Fibroblast of villous mesenchyme (primary cell): ENCODE results near the gene TSN. TPM values are rescaled to one million over a fixed set of nuclear protein-coding genes. Genes with fewer than 3 reads are reported as not detected.
"Not testable (repeated sequence)": the region's sequence is repeated elsewhere in the genome, so short reads cannot be mapped to it uniquely, and the experiment has no call there.

Experiments used
- DNase-seq: peaks from one replicate; pipeline ENCODE4 v3.0.0-alpha.2; 2010; ENCODE audit warnings: low read depth
- H3K4me3 ChIP-seq: 2 replicates; pipeline ENCODE4 v1.5.1; 2011; ENCODE audit warnings: low read depth, mild to moderate bottlenecking, low read length
- total RNA-seq: library from RNA; depleted of rRNA; stranded (reverse); fragments of >200 nt; gene quantifications from 2 replicates; pipeline ENCODE4 v1.2.3, GENCODE V29; 2012
- TF ChIP-seq, protein P1 (sequence below): IDR thresholded peaks from 2 replicates; pipeline ENCODE4 v1.5.1; 2012; ENCODE audit warnings: low read depth, mild to moderate bottlenecking, low read length; ENCODE audit not compliant: insufficient read depth

The TSN gene
- total RNA-seq, 1 donor: 65.2 TPM

DNA sequence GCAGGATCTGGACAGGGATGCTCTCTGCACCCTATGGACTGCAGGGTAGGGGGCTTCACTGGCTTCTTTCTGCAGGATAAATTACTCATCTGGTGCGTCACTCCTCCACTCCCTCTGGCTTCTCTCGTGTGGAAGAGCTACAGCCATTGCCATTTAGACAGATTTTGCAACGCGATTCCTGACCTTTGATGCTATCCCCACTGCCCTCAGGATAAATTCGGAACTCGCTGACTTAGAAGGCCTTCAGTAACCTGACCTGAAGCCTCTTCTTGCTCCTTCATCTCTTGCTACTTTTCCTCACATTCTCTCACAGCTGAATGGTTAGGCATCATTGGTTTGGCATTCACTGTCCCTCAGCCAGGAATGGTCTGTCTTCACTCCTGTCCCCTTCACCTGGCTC lies 24.1 kb upstream of the TSN start:
- no peak overlapping the region for H3K4me3 ChIP-seq
- TF ChIP-seq, protein P1, sequence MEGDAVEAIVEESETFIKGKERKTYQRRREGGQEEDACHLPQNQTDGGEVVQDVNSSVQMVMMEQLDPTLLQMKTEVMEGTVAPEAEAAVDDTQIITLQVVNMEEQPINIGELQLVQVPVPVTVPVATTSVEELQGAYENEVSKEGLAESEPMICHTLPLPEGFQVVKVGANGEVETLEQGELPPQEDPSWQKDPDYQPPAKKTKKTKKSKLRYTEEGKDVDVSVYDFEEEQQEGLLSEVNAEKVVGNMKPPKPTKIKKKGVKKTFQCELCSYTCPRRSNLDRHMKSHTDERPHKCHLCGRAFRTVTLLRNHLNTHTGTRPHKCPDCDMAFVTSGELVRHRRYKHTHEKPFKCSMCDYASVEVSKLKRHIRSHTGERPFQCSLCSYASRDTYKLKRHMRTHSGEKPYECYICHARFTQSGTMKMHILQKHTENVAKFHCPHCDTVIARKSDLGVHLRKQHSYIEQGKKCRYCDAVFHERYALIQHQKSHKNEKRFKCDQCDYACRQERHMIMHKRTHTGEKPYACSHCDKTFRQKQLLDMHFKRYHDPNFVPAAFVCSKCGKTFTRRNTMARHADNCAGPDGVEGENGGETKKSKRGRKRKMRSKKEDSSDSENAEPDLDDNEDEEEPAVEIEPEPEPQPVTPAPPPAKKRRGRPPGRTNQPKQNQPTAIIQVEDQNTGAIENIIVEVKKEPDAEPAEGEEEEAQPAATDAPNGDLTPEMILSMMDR: no peak
- DNase-seq: no peak

DNA sequence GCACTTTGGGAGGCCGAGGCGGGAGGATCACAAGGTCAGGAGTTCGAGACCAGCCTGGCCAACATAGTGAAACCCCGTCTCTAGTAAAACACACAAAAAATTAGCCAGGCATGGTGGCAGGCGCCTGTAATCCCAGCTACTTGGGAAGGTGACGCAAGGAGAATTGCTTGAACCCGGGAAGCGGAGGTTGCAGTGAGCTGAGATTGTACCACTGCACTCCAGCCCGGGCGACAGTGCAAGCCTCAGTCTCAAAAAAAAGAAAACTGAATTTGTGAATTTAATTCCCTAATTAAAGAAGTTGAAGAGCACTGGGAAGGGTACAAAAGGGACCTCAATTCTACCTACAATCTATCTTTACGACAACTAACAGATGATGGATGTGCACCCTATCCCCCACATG lies 20.9 kb upstream of the TSN start:
- H3K4me3 ChIP-seq, DNase-seq: not testable (repeated sequence)

DNA sequence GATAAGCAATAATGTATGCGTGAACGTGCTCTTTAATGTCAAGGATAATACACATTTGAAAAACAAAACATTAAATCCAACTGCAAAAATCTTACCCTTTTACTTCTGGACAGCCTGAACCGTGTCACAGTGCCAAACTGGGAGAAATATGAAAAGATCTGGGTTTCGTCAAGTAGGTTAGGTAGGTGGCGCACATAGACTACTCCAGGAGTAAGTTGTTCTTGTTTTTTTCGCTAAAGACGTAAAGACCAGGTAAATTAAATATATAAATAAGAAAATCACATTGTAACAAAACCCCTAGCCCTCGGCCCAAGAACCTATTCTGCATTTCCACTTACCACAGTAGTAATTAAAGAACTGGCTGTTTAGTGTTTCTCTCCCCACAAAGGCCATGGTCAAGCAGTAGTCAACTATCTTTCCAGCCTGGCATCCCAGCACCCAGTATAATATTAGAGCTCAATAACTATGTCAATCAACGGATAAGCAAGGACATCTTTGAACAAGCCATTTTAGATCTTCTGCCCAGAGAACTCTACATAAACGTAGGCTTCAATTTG lies 19.9 kb upstream of the TSN start:
- TF ChIP-seq, protein P1: no peak

GRCh38 chr2:121736140-121736461 lies 19.4 kb upstream of the TSN start:
- TF ChIP-seq, protein P1: no peak
- peak overlapping the region; percentile 100 for H3K4me3 ChIP-seq
- DNase-seq: no peak

More for the DNA sequence above, 19.9 kb upstream of the TSN start:
- H3K4me3 ChIP-seq: peak overlapping the region; percentile 100
- DNase-seq: peak; percentile 34

GRCh38 chr2:121736462-121737336 lies 18.8 kb upstream of the TSN start, which contains the start of gene NIFK:
TSS of gene NIFK (minus strand) at chr2:121736875. CDS start at chr2:121736850, 25 bp downstream.
- peak; percentile 98 for DNase-seq
- peak within 1 kb of the TSS; percentile 100 for H3K4me3 ChIP-seq
- TF ChIP-seq, protein P1: no peak

DNA sequence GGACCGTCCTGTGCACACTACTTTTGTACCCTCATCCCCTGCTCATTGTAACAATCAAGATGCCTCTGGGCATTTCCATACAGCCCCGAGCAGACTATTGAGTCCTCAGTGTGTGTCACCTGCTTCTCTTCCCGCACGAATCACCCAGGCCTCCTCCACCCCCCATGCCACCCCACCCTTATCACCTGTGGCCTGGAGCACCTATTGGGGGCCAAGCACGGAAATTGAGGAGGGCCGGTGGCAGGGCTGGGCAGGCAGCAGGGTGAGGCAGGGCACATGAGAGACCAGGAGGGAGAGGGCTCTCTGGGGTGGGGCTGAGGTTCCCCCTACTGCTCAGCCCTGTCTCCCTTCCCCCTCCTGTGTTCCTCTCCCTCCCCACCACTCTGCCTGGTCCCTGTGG lies 14.5 kb upstream of the TSN start:
- DNase-seq: no peak
- TF ChIP-seq, protein P1: no peak
- H3K4me3 ChIP-seq: no peak overlapping the region

DNA sequence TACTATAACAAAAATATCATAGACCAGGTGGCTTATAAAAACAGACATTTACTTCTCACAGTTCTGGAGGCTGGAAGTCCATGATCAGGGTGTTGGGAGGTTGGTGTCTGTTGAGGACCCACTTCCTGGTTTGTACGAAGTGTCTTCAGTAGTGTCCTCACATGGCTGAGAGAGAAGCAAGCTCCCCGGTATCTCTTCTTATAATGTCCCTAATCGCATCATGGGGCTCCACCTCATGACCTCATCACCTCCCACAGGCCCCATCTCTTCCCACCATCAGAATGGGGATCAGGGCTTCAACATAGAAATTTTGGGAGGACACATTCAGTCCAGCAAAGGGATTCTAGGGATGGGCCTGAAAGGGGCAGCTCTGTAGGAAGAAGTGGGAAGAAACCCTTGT lies 14.0 kb upstream of the TSN start:
- no peak overlapping the region for H3K4me3 ChIP-seq
- no peak for DNase-seq
- TF ChIP-seq, protein P1: no peak
